ENCODE data around the gene GALNT18. TPM values are rescaled to one million over a fixed set of nuclear protein-coding genes. Genes with fewer than 3 reads are reported as not detected.

Gene GALNT18
- total and polyA plus RNA-seq, 7 experiments from 2014 or later = 0.15 to 1.7 (median 0.20) TPM; not detected in 4

GRCh38 chr11:11301212-11301611 is 320.6 kb downstream of the GALNT18 start:
- Mint-ChIP-seq H3K27ac (no peak overlapping the region), H3K4me1 (no peaks in the 10 kb centered on the region), H3K4me3 (no peak overlapping the region), H3K36me3 (no peaks in the 10 kb centered on the region), H3K9me3 (no peaks in the 10 kb centered on the region), H3K27me3 (peaks cover 0 to 11% (median 0%) of the 10 kb centered on the region in 5 donors)
- DNase-seq (no peak), ATAC-seq (no peak)
- Histone ChIP-seq H3K9me3 (ENCODE audit: control insufficient read depth in 2 of 3, low read length in 3 of 3) (no peaks in the 10 kb centered on the region), H3K4me1 (ENCODE audit: control insufficient read depth in 2 of 2, insufficient read depth in 2 of 2, low read length in 2 of 2) (no peaks in the 10 kb centered on the region), H3K4me3 (ENCODE audit: low read length) (no peak overlapping the region), H3K27ac (ENCODE audit: low read depth, low read length) (no peak overlapping the region), H3K27me3 (ENCODE audit: control insufficient read depth in 2 of 2, insufficient read depth in 2 of 2, low read length in 2 of 2) (no peaks in the 10 kb centered on the region), H3K36me3 (ENCODE audit: control insufficient read depth in 2 of 3, insufficient read depth in 3 of 3, low read length in 3 of 3) (no peaks in the 10 kb centered on the region)
- ChIA-PET POLR2A (no interaction called here), CTCF (no interaction called here)
- intact Hi-C loops (cut with micrococcal nuclease) = no loop called here

GRCh38 chr11:11297578-11297977 is 324.2 kb downstream of the GALNT18 start:
- ATAC-seq (no peak), DNase-seq (no peak)
- H3K4me1 ChIP-seq (ENCODE audit: control insufficient read depth in 2 of 2, insufficient read depth in 2 of 2, low read length in 2 of 2) = no peaks in the 10 kb centered on the region
- Mint-ChIP-seq H3K27me3 (peaks cover 0 to 11% (median 0%) of the 10 kb centered on the region in 5 donors), H3K27ac (no peak overlapping the region), H3K4me1 (no peaks in the 10 kb centered on the region), H3K4me3 (no peak overlapping the region), H3K36me3 (no peaks in the 10 kb centered on the region), H3K9me3 (no peaks in the 10 kb centered on the region)
- intact Hi-C loops (cut with micrococcal nuclease) = no loop called here
- CTCF ChIA-PET = no interaction called here
- POLR2A ChIA-PET = no interaction called here
- no peak overlapping the region for H3K27ac ChIP-seq (ENCODE audit: low read depth, low read length)
- H3K4me3 ChIP-seq (ENCODE audit: low read length) = no peak overlapping the region
- H3K9me3 ChIP-seq (ENCODE audit: control insufficient read depth in 2 of 3, low read length in 3 of 3) = no peaks in the 10 kb centered on the region
- no peaks in the 10 kb centered on the region for H3K36me3 ChIP-seq (ENCODE audit: control insufficient read depth in 2 of 3, insufficient read depth in 3 of 3, low read length in 3 of 3)
- no peaks in the 10 kb centered on the region for H3K27me3 ChIP-seq (ENCODE audit: control insufficient read depth in 2 of 2, insufficient read depth in 2 of 2, low read length in 2 of 2)

- Mint-ChIP-seq H3K27ac (no peak overlapping the region), H3K36me3 (no peaks in the 10 kb centered on the region), H3K4me3 (no peak overlapping the region), H3K9me3 (no peaks in the 10 kb centered on the region), H3K27me3 (peaks cover 0 to 11% (median 0%) of the 10 kb centered on the region in 5 donors), H3K4me1 (no peaks in the 10 kb centered on the region)
- Histone ChIP-seq H3K4me1 (ENCODE audit: control insufficient read depth in 2 of 2, insufficient read depth in 2 of 2, low read length in 2 of 2) (no peaks in the 10 kb centered on the region), H3K4me3 (ENCODE audit: low read length) (no peak overlapping the region), H3K27ac (ENCODE audit: low read depth, low read length) (no peak overlapping the region), H3K27me3 (ENCODE audit: control insufficient read depth in 2 of 2, insufficient read depth in 2 of 2, low read length in 2 of 2) (no peaks in the 10 kb centered on the region), H3K9me3 (ENCODE audit: control insufficient read depth in 2 of 3, low read length in 3 of 3) (no peaks in the 10 kb centered on the region), H3K36me3 (ENCODE audit: control insufficient read depth in 2 of 3, insufficient read depth in 3 of 3, low read length in 3 of 3) (no peaks in the 10 kb centered on the region)
- POLR2A ChIA-PET = no interaction called here
- intact Hi-C loops (cut with micrococcal nuclease) = no loop called here
- ATAC-seq (no peak), DNase-seq (no peak)
- CTCF ChIA-PET = interaction anchor here (0.6 kb wide), 1 partner anchor 734 kb away, joined by 3 read pairs; no protein-coding TSS in a partner anchor
Measured at GRCh38 chr11:11296434-11296833, 325.4 kb downstream of the GALNT18 start.

- no peaks in the 10 kb centered on the region for H3K9me3 Mint-ChIP-seq
- no peaks in the 10 kb centered on the region for H3K36me3 Mint-ChIP-seq
- ChIA-PET CTCF (no interaction called here), POLR2A (no interaction called here)
- no peak overlapping the region for H3K27ac Mint-ChIP-seq
- ATAC-seq (no peak), DNase-seq (no peak)
- peaks cover 0 to 8% (median under 1%) of the 10 kb centered on the region in 5 donors for H3K27me3 Mint-ChIP-seq
- Histone ChIP-seq H3K4me3 (ENCODE audit: low read length) (no peak overlapping the region), H3K27ac (ENCODE audit: low read depth, low read length) (no peak overlapping the region), H3K9me3 (ENCODE audit: control insufficient read depth in 2 of 3, low read length in 3 of 3) (no peaks in the 10 kb centered on the region), H3K4me1 (ENCODE audit: control insufficient read depth in 2 of 2, insufficient read depth in 2 of 2, low read length in 2 of 2) (no peaks in the 10 kb centered on the region), H3K27me3 (ENCODE audit: control insufficient read depth in 2 of 2, insufficient read depth in 2 of 2, low read length in 2 of 2) (no peaks in the 10 kb centered on the region), H3K36me3 (ENCODE audit: control insufficient read depth in 2 of 3, insufficient read depth in 3 of 3, low read length in 3 of 3) (no peaks in the 10 kb centered on the region)
- no peaks in the 10 kb centered on the region for H3K4me1 Mint-ChIP-seq
- H3K4me3 Mint-ChIP-seq = no peak overlapping the region
- intact Hi-C loops (cut with micrococcal nuclease) = no loop called here
Measured at GRCh38 chr11:11294551-11294855, 327.3 kb downstream of the GALNT18 start.

GRCh38 chr11:11293798-11294550 is 327.8 kb downstream of the GALNT18 start:
- H3K36me3 Mint-ChIP-seq = no peaks in the 10 kb centered on the region
- no peak overlapping the region for H3K4me3 ChIP-seq (ENCODE audit: low read length)
- H3K27me3 Mint-ChIP-seq = peaks cover 0 to 13% (median 4%) of the 10 kb centered on the region in 5 donors

GRCh38 chr11:11292839-11293238 is 329.0 kb downstream of the GALNT18 start:
- Histone ChIP-seq H3K27me3 (ENCODE audit: control insufficient read depth in 2 of 2, insufficient read depth in 2 of 2, low read length in 2 of 2) (no peaks in the 10 kb centered on the region), H3K27ac (ENCODE audit: low read depth, low read length) (no peak overlapping the region), H3K4me3 (ENCODE audit: low read length) (no peak overlapping the region), H3K4me1 (ENCODE audit: control insufficient read depth in 2 of 2, insufficient read depth in 2 of 2, low read length in 2 of 2) (no peaks in the 10 kb centered on the region), H3K36me3 (ENCODE audit: control insufficient read depth in 2 of 3, insufficient read depth in 3 of 3, low read length in 3 of 3) (no peaks in the 10 kb centered on the region), H3K9me3 (ENCODE audit: control insufficient read depth in 2 of 3, low read length in 3 of 3) (no peaks in the 10 kb centered on the region)
- ChIA-PET POLR2A (no interaction called here), CTCF (no interaction called here)
- Mint-ChIP-seq H3K4me3 (no peak overlapping the region), H3K27me3 (peaks cover 0 to 13% (median 4%) of the 10 kb centered on the region in 5 donors), H3K4me1 (no peaks in the 10 kb centered on the region), H3K9me3 (no peaks in the 10 kb centered on the region), H3K27ac (no peak overlapping the region), H3K36me3 (no peaks in the 10 kb centered on the region)
- DNase-seq (no peak), ATAC-seq (no peak)
- intact Hi-C loops (cut with micrococcal nuclease) = no loop called here

More at GRCh38 chr11:11293798-11294550, 327.8 kb downstream of the GALNT18 start:
- DNase-seq = no peak
- Histone ChIP-seq H3K4me1 (ENCODE audit: control insufficient read depth in 2 of 2, insufficient read depth in 2 of 2, low read length in 2 of 2) (no peaks in the 10 kb centered on the region), H3K36me3 (ENCODE audit: control insufficient read depth in 2 of 3, insufficient read depth in 3 of 3, low read length in 3 of 3) (no peaks in the 10 kb centered on the region), H3K9me3 (ENCODE audit: control insufficient read depth in 2 of 3, low read length in 3 of 3) (no peaks in the 10 kb centered on the region), H3K27me3 (ENCODE audit: control insufficient read depth in 2 of 2, insufficient read depth in 2 of 2, low read length in 2 of 2) (no peaks in the 10 kb centered on the region), H3K27ac (ENCODE audit: low read depth, low read length) (no peak overlapping the region)
- intact Hi-C loops (cut with micrococcal nuclease) = no loop called here
- Mint-ChIP-seq H3K9me3 (no peaks in the 10 kb centered on the region), H3K4me1 (no peaks in the 10 kb centered on the region), H3K27ac (no peak overlapping the region), H3K4me3 (no peak overlapping the region)
- ChIA-PET POLR2A (no interaction called here), CTCF (no interaction called here)
- no peak for ATAC-seq

Measured in naive thymus-derived CD4-positive, alpha-beta T cell (primary cell).